GM13976 (cell line): ENCODE measurements around the gene ZNF101.

ENCODE experiments used
- DNase-seq: peaks from one replicate; pipeline ENCODE4 v3.0.0; 2012; ENCODE audit warnings: low spot score
- in situ Hi-C: fragments of 300-500 bp; cut with MboI; formaldehyde crosslinking; loops from one replicate; pipeline ENCODE4 v1.12.0; 2022; ENCODE audit warnings: low sequenced_read_pairs, mixed read lengths, inconsistent platforms; ENCODE audit not compliant: unreplicated experiment
- TF ChIP-seq, protein P1 (sequence below): IDR thresholded peaks from 2 replicates; pipeline ENCODE4 v1.5.1; 2012; ENCODE audit warnings: borderline replicate concordance, mild to moderate bottlenecking; ENCODE audit not compliant: insufficient read depth; ENCODE audit errors: extremely low read depth, missing control alignments, control extremely low read depth

The ZNF101 gene

DNA sequence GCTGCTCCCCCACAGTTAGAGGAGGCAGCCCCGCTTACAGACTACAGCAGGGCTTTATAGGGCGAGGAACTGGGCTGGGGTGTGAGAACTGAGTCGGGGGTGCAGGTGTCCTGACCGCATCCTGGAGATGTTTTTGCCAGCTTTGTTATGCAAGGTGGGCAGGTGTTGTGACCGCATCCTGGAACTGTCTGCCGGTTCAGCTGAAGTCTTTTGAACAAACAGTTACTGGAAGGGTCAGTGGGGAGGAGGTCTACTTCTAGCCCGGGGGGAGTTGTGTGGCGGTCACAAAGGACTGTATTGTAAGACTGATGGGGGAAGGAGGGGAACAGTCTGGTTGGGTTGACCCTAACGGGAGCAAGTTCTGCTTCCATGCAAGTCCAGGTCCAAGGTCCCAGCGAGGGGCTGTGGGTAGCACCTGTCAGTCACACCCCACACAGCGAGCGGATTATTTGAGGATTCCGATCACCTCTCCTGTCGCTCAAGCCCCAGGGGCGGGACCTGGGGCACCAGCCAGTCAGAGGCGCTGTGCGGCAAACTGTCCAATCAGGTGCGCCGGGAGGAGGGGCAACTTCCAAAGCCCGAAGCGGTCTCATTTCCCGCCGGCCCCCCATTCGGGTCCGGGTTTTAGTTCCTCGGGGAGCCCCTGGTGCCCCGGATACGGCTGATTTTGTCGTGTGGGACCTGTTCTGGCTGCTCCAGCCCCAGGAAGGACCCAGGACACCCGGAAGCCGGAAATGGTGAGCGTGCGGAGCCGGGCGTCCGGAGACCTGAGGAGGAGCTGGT, at the start of gene ZNF101:
TSS of gene ZNF101 (plus strand) at position 610 of the 783 bp plus-strand sequence. CDS start at position 735, 125 bp downstream.
- DNase-seq: peak; percentile 96
- in situ Hi-C loops: no loop called here
- TF ChIP-seq, protein P1, sequence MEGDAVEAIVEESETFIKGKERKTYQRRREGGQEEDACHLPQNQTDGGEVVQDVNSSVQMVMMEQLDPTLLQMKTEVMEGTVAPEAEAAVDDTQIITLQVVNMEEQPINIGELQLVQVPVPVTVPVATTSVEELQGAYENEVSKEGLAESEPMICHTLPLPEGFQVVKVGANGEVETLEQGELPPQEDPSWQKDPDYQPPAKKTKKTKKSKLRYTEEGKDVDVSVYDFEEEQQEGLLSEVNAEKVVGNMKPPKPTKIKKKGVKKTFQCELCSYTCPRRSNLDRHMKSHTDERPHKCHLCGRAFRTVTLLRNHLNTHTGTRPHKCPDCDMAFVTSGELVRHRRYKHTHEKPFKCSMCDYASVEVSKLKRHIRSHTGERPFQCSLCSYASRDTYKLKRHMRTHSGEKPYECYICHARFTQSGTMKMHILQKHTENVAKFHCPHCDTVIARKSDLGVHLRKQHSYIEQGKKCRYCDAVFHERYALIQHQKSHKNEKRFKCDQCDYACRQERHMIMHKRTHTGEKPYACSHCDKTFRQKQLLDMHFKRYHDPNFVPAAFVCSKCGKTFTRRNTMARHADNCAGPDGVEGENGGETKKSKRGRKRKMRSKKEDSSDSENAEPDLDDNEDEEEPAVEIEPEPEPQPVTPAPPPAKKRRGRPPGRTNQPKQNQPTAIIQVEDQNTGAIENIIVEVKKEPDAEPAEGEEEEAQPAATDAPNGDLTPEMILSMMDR: no peak

DNA sequence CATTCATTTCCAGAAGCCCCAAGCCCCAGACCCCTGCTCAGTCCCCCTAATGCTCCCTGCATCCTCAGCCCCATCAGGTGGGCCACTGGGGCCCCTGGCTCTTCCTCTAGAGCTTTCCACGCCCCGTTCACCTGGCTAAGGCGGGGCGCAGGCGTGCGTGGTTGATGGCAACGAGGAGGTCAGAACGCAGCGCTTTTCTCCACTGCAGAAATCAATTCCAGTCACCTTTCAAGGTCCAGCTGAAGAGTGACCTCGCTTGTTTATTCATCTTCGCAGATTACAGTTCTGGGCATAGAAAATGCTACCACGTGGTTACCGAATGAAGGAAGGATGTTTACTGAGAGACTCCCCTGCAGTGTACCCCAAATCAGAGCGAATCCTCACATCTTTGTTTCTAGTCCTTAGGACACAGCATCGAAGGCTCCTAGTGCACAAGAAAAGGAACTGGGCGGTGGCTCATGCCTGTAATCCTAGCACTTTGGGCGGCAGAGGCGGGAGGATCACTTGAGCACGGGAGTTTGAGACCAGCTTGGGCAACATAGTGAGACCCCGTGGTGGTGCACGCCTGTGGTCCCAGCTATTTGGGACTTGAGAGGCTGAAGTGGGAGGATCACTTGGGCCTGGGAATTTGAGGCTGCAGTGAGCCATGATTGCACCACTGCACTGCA, 49.3 kb upstream of the ZNF101 start:
- no peak for DNase-seq
- in situ Hi-C loops: no loop called here
- TF ChIP-seq, protein P1: no peak

DNA sequence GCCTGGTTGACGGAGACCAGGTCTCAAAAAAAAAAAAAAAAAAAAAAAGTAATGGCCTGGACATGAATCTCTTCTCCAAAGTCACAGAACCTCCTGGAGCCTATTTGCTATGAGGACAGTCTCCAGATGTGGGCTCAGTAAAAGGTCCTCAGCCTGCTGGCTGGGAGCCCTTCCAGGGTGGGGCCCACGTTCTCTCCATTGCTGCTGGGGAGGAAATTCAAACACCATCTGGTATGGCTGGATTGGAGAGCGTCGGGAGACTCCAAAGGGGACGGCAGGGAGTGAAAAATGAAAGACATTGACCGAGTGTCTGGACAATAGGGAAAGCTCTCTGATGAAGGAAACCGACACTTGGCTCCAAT, 48.8 kb upstream of the ZNF101 start:
- TF ChIP-seq, protein P1: no peak
- no peak for DNase-seq
- in situ Hi-C loops: no loop called here

DNA sequence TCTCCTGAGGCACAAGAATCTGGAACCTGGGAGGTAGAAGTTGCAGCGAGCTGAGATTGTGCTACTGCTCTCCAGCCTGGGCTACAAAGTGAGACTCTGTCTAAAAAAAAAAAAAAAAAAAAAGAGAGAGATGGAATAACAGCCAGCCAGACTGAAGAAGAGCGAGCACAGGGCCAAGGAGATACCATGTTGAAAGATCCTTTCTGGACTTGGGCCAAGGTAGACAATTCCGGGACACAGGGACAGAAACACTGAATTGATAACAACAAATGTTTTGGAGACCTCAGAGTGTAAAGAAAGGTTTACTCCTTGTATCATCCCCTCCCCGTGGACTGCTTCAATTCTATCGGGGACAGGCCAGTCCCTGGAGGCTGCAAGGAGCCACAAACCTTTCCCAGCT, 45.3 kb upstream of the ZNF101 start:
- in situ Hi-C loops: no loop called here
- TF ChIP-seq, protein P1: no peak
- no peak for DNase-seq

DNA sequence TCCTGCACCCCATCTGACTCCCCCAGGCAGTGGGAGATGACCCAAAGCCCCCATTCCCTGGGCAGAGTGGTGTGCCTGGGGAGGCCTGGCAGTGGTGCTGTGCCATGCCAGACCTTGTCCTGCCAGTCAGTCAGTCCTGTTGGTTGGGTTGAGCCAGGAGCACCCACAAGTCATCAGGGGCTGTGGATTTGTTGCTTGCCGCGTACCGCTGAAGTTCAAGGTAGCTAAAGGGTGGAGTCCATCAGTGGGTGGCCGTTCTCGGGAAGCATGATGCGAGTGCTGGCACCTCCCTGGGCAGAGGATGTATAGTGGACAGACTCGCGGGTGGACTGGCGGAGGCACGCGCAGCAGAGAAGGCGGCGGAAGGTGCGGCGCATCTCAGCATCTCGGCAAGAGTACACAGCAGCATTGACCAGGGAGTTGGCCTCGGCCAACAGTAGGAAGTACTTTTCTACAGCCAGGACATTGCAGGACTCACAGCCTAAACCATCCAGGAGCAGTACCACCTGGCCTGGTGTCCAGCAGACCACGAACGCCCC, 44.5 kb upstream of the ZNF101 start:
- DNase-seq: no peak
- in situ Hi-C loops: no loop called here

More for the DNA sequence above, 44.5 kb upstream of the ZNF101 start:
- TF ChIP-seq, protein P1: no peak
